Neuronal stem cell (in vitro differentiated cells): ENCODE data around the gene ADK.

Source experiments
- DNase-seq: peaks from one replicate; pipeline ENCODE4 v3.0.0-alpha.2; 2013; ENCODE audit warnings: low spot score
- H2AFZ ChIP-seq: one replicate; pipeline ENCODE4 v1.6.1; 2013; ENCODE audit warnings: mild to moderate bottlenecking, low read length, inconsistent platforms
- H2AK5ac ChIP-seq: 2 replicates; pipeline ENCODE4 v1.6.1; 2013; ENCODE audit warnings: low read depth, mild to moderate bottlenecking, inconsistent platforms, low read length, moderate library complexity, mixed read lengths
- H2BK120ac ChIP-seq: 2 replicates; pipeline ENCODE4 v1.6.1; 2013; ENCODE audit warnings: low read depth, mild to moderate bottlenecking, inconsistent platforms, low read length, moderate library complexity, mixed read lengths
- H2BK12ac ChIP-seq: one replicate; pipeline ENCODE4 v1.6.1; 2013; ENCODE audit warnings: low read length, inconsistent platforms
- H2BK15ac ChIP-seq: 2 replicates; pipeline ENCODE4 v1.6.1; 2013; ENCODE audit warnings: mild to moderate bottlenecking, low read length, inconsistent platforms, mixed read lengths
- H2BK5ac ChIP-seq: one replicate; pipeline ENCODE4 v1.6.1; 2013; ENCODE audit warnings: inconsistent platforms, mild to moderate bottlenecking, low read length, moderate library complexity
- H3K14ac ChIP-seq: one replicate; pipeline ENCODE4 v1.6.1; 2013; ENCODE audit warnings: low read length, inconsistent platforms
- H3K18ac ChIP-seq: 2 replicates; pipeline ENCODE4 v1.6.1; 2013; ENCODE audit warnings: low read length, inconsistent platforms
- H3K23ac ChIP-seq: 2 replicates; pipeline ENCODE4 v1.6.1; 2013; ENCODE audit warnings: low read depth, mild to moderate bottlenecking, mixed read lengths, low read length, inconsistent platforms; ENCODE audit not compliant: poor library complexity
- H3K27ac ChIP-seq: replicated peaks from 3 replicates; pipeline ENCODE4 v1.5.1; 2013; ENCODE audit warnings: low read length, inconsistent platforms
- H3K27me3 ChIP-seq, 3 experiments: 2 replicates each; pipeline ENCODE4 v1.6.1; 2013; ENCODE audit warnings: low read length in 3 of 3, mild to moderate bottlenecking in 2 of 3, inconsistent platforms in 1 of 3, low read depth in 1 of 3, mixed read lengths in 1 of 3, moderate library complexity in 1 of 3; ENCODE audit not compliant: control insufficient read depth in 3 of 3, insufficient read depth in 3 of 3
- H3K36me3 ChIP-seq, 2 donors: replicated peaks in 1 of 2; 2 replicates each; pipeline ENCODE4 v1.6.1; 2013; ENCODE audit warnings: low read length in 2 of 2; ENCODE audit not compliant: control insufficient read depth in 2 of 2, insufficient read depth in 2 of 2
- H3K4ac ChIP-seq: 2 replicates; pipeline ENCODE4 v1.6.1; 2013; ENCODE audit warnings: inconsistent platforms, mild to moderate bottlenecking, low read length, moderate library complexity
- H3K4me1 ChIP-seq, 2 donors: 1 replicate in 1 of 2; 2 replicates in 1 of 2; pipeline ENCODE4 v1.6.1; 2013; ENCODE audit warnings: low read length in 2 of 2, low read depth in 1 of 2; ENCODE audit not compliant: control insufficient read depth in 2 of 2, insufficient read depth in 1 of 2
- H3K4me2 ChIP-seq: one replicate; pipeline ENCODE4 v1.6.1; 2013; ENCODE audit warnings: mild to moderate bottlenecking, low read length, inconsistent platforms; ENCODE audit not compliant: insufficient read depth, poor library complexity, severe bottlenecking
- H3K4me3 ChIP-seq, 2 donors: 2 replicates each; pipeline ENCODE4 v1.5.1; 2013; ENCODE audit warnings: low read length in 2 of 2, mild to moderate bottlenecking in 2 of 2, inconsistent platforms in 1 of 2, moderate library complexity in 1 of 2
- H3K79me1 ChIP-seq: one replicate; pipeline ENCODE4 v1.6.1; 2013; ENCODE audit warnings: low read depth, mild to moderate bottlenecking, inconsistent platforms, low read length, moderate library complexity
- H3K9ac ChIP-seq: one replicate; pipeline ENCODE4 v1.6.1; 2013; ENCODE audit warnings: mild to moderate bottlenecking, low read depth, low read length, inconsistent platforms; ENCODE audit not compliant: poor library complexity
- H3K9me3 ChIP-seq, 2 donors: replicated peaks in 1 of 2; 2 replicates each; pipeline versions ENCODE3 to v1.6.1; 2013; ENCODE audit warnings: low read length in 2 of 2, mild to moderate bottlenecking in 2 of 2, inconsistent platforms in 1 of 2, low read depth in 1 of 2, mixed read lengths in 1 of 2, moderate library complexity in 1 of 2; ENCODE audit not compliant: control insufficient read depth in 2 of 2, insufficient read depth in 1 of 2
- H4K8ac ChIP-seq: one replicate; pipeline ENCODE4 v1.6.1; 2013; ENCODE audit warnings: low read depth, mild to moderate bottlenecking, inconsistent platforms, low read length, moderate library complexity
- H4K91ac ChIP-seq: one replicate; pipeline ENCODE4 v1.6.1; 2013; ENCODE audit warnings: low read length, low read depth, mild to moderate bottlenecking, inconsistent platforms; ENCODE audit not compliant: poor library complexity
- WGBS, 2 donors: extraction: QIAGEN DNeasy Blood & Tissue Kit; methylation state at CpG; one replicate each; pipeline ENCODE4 v1.1.7; 2013; ENCODE audit warnings: missing lambda C conversion rate in 2 of 2, mixed read lengths in 1 of 2; ENCODE audit not compliant: insufficient read length in 2 of 2, insufficient replicate concordance in 1 of 2; ENCODE audit errors: extremely low coverage in 2 of 2; 5-methylcytosine and 5-hydroxymethylcytosine counted together

Gene ADK

GRCh38 chr10:74691164-74691563 is 540.1 kb downstream of the ADK start:
- Histone ChIP-seq H3K4ac (no peak overlapping the region), H2BK120ac (no peak overlapping the region), H3K27me3 (no peaks in the 10 kb centered on the region), H2BK5ac (no peak overlapping the region), H3K23ac (no peak overlapping the region), H3K4me2 (no peak overlapping the region), H3K27ac (no peak overlapping the region), H3K4me1 (no peaks in the 10 kb centered on the region), H3K36me3 (no peaks in the 10 kb centered on the region), H2BK15ac (no peak overlapping the region), H3K14ac (no peak overlapping the region), H3K18ac (no peak overlapping the region), H4K91ac (no peak overlapping the region), H3K4me3 (no peak overlapping the region), H3K9me3 (no peaks in the 10 kb centered on the region), H3K9ac (no peak overlapping the region), H4K8ac (no peak overlapping the region), H3K79me1 (no peaks in the 10 kb centered on the region), H2AFZ (no peak overlapping the region), H2AK5ac (no peak overlapping the region), H2BK12ac (no peak overlapping the region)
- DNase-seq, result no peak

- Histone ChIP-seq H2BK12ac (no peak overlapping the region), H2BK5ac (no peak overlapping the region), H2BK15ac (no peak overlapping the region), H3K23ac (no peak overlapping the region), H3K4me2 (no peak overlapping the region), H3K18ac (no peak overlapping the region), H2AFZ (no peak overlapping the region), H3K4ac (no peak overlapping the region), H2AK5ac (no peak overlapping the region), H4K8ac (no peak overlapping the region), H3K9ac (no peak overlapping the region), H3K14ac (no peak overlapping the region), H2BK120ac (no peak overlapping the region), H3K27me3 (no peaks in the 10 kb centered on the region), H3K4me1 (no peaks in the 10 kb centered on the region), H3K36me3 (no peaks in the 10 kb centered on the region), H4K91ac (no peak overlapping the region), H3K9me3 (no peaks in the 10 kb centered on the region), H3K4me3 (no peak overlapping the region), H3K79me1 (no peaks in the 10 kb centered on the region), H3K27ac (no peak overlapping the region)
- no peak for DNase-seq
- no CpG with 5 or more reads among the region's 3 CpGs for WGBS, 2 donors
Observed at GRCh38 chr10:74704629-74705357, 553.8 kb downstream of the ADK start.

DNA sequence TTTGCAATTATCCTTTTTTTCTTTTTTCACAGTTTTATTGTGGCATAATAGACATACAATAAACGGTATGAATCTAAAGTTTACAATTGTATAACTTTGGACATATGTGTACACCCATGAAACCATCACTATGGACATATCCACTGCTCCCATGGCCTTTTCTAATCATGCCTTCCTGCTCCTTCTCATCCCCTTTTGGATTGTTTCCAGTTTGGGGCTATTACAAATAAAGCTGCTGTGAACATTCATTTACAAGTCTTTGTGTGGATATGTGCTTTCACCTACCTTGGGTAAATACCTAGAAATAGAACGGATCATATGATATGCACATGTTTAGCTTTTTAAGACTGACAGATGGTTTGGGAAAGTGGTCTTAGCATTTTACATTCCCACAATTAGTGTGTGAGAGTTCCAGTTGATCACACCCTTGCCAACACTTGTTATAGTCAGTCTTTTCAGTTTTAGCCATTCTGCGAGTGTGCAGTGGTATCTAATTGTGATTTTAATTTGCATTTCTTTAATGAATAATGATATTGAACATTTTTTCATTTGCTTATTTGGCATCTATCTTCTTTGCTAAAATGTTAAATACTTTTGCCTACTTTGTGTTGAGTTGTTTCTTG is 554.4 kb downstream of the ADK start:
- H3K4ac ChIP-seq, result no peak overlapping the region
- DNase-seq, result no peak
- no peak overlapping the region for H3K14ac ChIP-seq
- H3K9me3 ChIP-seq, result no peaks in the 10 kb centered on the region
- no peak overlapping the region for H4K91ac ChIP-seq
- no peaks in the 10 kb centered on the region for H3K79me1 ChIP-seq
- WGBS, 2 donors, result no CpG with 5 or more reads among the region's 3 CpGs
- H3K4me3 ChIP-seq, result no peak overlapping the region
- H3K23ac ChIP-seq, result no peak overlapping the region
- H3K4me1 ChIP-seq, result no peaks in the 10 kb centered on the region
- no peak overlapping the region for H3K9ac ChIP-seq
- no peak overlapping the region for H2AFZ ChIP-seq
- H3K36me3 ChIP-seq, result no peaks in the 10 kb centered on the region
- no peak overlapping the region for H2BK12ac ChIP-seq
- H2AK5ac ChIP-seq, result no peak overlapping the region
- H2BK120ac ChIP-seq, result no peak overlapping the region
- H3K27me3 ChIP-seq, result no peaks in the 10 kb centered on the region
- H2BK15ac ChIP-seq, result no peak overlapping the region
- H4K8ac ChIP-seq, result no peak overlapping the region
- no peak overlapping the region for H3K18ac ChIP-seq
- no peak overlapping the region for H3K4me2 ChIP-seq
- H3K27ac ChIP-seq, result no peak overlapping the region
- no peak overlapping the region for H2BK5ac ChIP-seq

- Histone ChIP-seq H3K4me2 (no peak overlapping the region), H3K79me1 (no peaks in the 10 kb centered on the region), H3K14ac (no peak overlapping the region), H2BK5ac (no peak overlapping the region), H2BK120ac (no peak overlapping the region), H3K4ac (no peak overlapping the region), H2BK12ac (no peak overlapping the region), H3K18ac (no peak overlapping the region), H2AFZ (no peak overlapping the region), H2BK15ac (no peak overlapping the region), H3K4me1 (no peaks in the 10 kb centered on the region), H3K36me3 (no peaks in the 10 kb centered on the region), H2AK5ac (no peak overlapping the region), H4K8ac (no peak overlapping the region), H3K4me3 (no peak overlapping the region), H3K9ac (no peak overlapping the region), H3K23ac (no peak overlapping the region), H3K27me3 (no peaks in the 10 kb centered on the region), H3K9me3 (no peaks in the 10 kb centered on the region), H3K27ac (no peak overlapping the region), H4K91ac (no peak overlapping the region)
- no CpG with 5 or more reads among the region's 3 CpGs for WGBS, 2 donors
- no peak for DNase-seq
Observed at GRCh38 chr10:74706966-74707365, 555.9 kb downstream of the ADK start.
